Measurements from ENCODE around the gene CCDC47. TPM values are rescaled to one million over a fixed set of nuclear protein-coding genes. Genes with fewer than 3 reads are reported as not detected.

CCDC47 gene
- total and polyA plus RNA-seq, 2 of the 13 experiments (the other 11 are each of a cell fraction or from before 2014, with no cell fraction given) = 59.3 to 99.5 TPM

- Histone ChIP-seq H3K36me3 (replicated peaks in 1 of 2; ENCODE audit: control insufficient read depth in 1 of 2, insufficient read depth in 2 of 2, low read length in 2 of 2) (peaks cover 47 to 87% of the 10 kb centered on the region in 2 experiments), H3K9ac (ENCODE audit: insufficient read depth, low read depth, low read length) (no peak overlapping the region), H3K27me3 (ENCODE audit: control insufficient read depth in 1 of 2, insufficient read depth in 2 of 2, low read length in 2 of 2) (no peaks in the 10 kb centered on the region; a peak in 1 of 5 replicates), H2AFZ (ENCODE audit: low read length) (no peak overlapping the region), H3K4me1 (ENCODE audit: insufficient read depth, low read length) (peaks cover 26% of the 10 kb centered on the region), H3K27ac (ENCODE audit: extremely low read length, insufficient read depth, low read length) (no peak overlapping the region), H3K4me3 (replicated peaks in 1 of 3; ENCODE audit: insufficient read depth in 1 of 3, low read depth in 2 of 3, low read length in 3 of 3) (no peak overlapping the region), H3K4me2 (ENCODE audit: low read depth, low read length) (no peak overlapping the region), H4K20me1 (ENCODE audit: insufficient read depth, low read length) (peaks cover 3% of the 10 kb centered on the region; the same call in 1 of the 2 replicates), H3K79me2 (ENCODE audit: insufficient read depth, low read length) (peaks cover 20% of the 10 kb centered on the region), H3K9me3 (ENCODE audit: low read length) (no peaks in the 10 kb centered on the region)
- POLR2A ChIA-PET = interaction anchor here (1.0 to 1.6 kb wide), 2 partner anchors 10 to 48 kb away, joined by 3 to 4 read pairs; partner anchors contain the start of gene CCDC47
- WGBS (ENCODE audit: low lambda C conversion rate) = 96% methylated on average over 6 of the region's 6 CpGs
- ATAC-seq = no peak
- BruUV-seq (replicated peaks) = no TSS peak
- FAIRE-seq = no peak
- in situ Hi-C loops (cut with HindIII; ENCODE audit: extremely low pct_ligation_motif_present, low pct_unique_long_range_greater_than_20kb) = no loop called here
- no peak for DNase-seq (ENCODE audit: low spot score)
- intact Hi-C loops (cut with micrococcal nuclease; ENCODE audit: unreplicated experiment) = no loop called here
- CTCF ChIA-PET (ENCODE audit: low intra/inter-chr PET ratio, low total read pairs) = no interaction called here
- TF ChIP-seq PHF20 (CRISPR knock-in tag; IDR thresholded peaks at IDR 0.05) (no peak), MIER2 (CRISPR knock-in tag; IDR thresholded peaks at IDR 0.05) (no peak), POGZ (CRISPR knock-in tag; IDR thresholded peaks at IDR 0.05) (no peak), RARA (CRISPR knock-in tag; IDR thresholded peaks at IDR 0.05) (no peak), ZNF407 (CRISPR knock-in tag; IDR thresholded peaks at IDR 0.05; ENCODE audit: not compliant biosample characterization) (no peak), MBD4 (IDR thresholded peaks at IDR 0.05; ENCODE audit: borderline replicate concordance, low read length) (no peak), ZSCAN29 (CRISPR knock-in tag; conservative IDR thresholded peaks at IDR 0.05) (no peak), ZNF280D (CRISPR knock-in tag; IDR thresholded peaks at IDR 0.05) (no peak), ZNF549 (CRISPR knock-in tag; IDR thresholded peaks at IDR 0.05) (no peak), GMEB1 (CRISPR knock-in tag; IDR thresholded peaks at IDR 0.05; ENCODE audit: borderline replicate concordance) (no peak), MLLT10 (CRISPR knock-in tag; IDR thresholded peaks at IDR 0.05) (no peak), PRMT3 (CRISPR knock-in tag; IDR thresholded peaks at IDR 0.05; ENCODE audit: borderline replicate concordance, low read depth) (no peak), NFYB (CRISPR knock-in tag; IDR thresholded peaks at IDR 0.05) (no peak)
Observed at GRCh38 chr17:63821804-63822203, 48.4 kb upstream of the CCDC47 start.
